CD4-positive, alpha-beta T cell (primary cell): Measurements from ENCODE around the gene CCDC183. TPM values are rescaled to one million over a fixed set of nuclear protein-coding genes. Genes with fewer than 3 reads are reported as not detected.
A peak's percentile ranks its signal among the peaks of the same experiment; 100 is the strongest.

Experiments used
- ATAC-seq: fragments of 200-7000 bp; cut with Tn5 transposase; one replicate; pipeline ENCODE4 v1.10.0; 2022; ENCODE audit warnings: mild to moderate bottlenecking; ENCODE audit not compliant: poor library complexity
- CTCF ChIA-PET: fragments of 350-600 bp; sonication (Branson Sonifier 250); formaldehyde crosslinking; loops from one replicate; lab custom pipeline; 2021; ENCODE audit warnings: antibody characterized with exemption, inconsistent platforms; lab: Charles Lee
- POLR2A ChIA-PET: fragments of 350-600 bp; sonication (Branson Sonifier 250); formaldehyde crosslinking; loops from one replicate; lab custom pipeline; 2021; ENCODE audit warnings: antibody characterized with exemption, inconsistent platforms; lab: Charles Lee
- DNase-seq, 14 experiments: peaks; one replicate each; pipeline ENCODE4 v3.0.0-alpha.2; 2013 to 2020; ENCODE audit warnings: mixed read lengths in 2 of 14
- H3K27ac ChIP-seq, 2 donors: one replicate each; pipeline versions ENCODE4 v1.5.1 to v1.7.0; 2013; ENCODE audit warnings: low read length in 2 of 2, low read depth in 1 of 2, mild to moderate bottlenecking in 1 of 2
- H3K27me3 ChIP-seq, 2 experiments: 1 replicate in 1 of 2; 2 replicates in 1 of 2; pipeline versions ENCODE4 v1.6.1 to v1.7.0; 2013; ENCODE audit warnings: low read length in 2 of 2, control low read depth in 1 of 2, mild to moderate bottlenecking in 1 of 2, moderate library complexity in 1 of 2; ENCODE audit not compliant: insufficient read depth in 2 of 2, control insufficient read depth in 1 of 2
- H3K36me3 ChIP-seq: one replicate; pipeline ENCODE4 v1.6.1; 2013; ENCODE audit warnings: low read length, control low read depth; ENCODE audit not compliant: insufficient read depth
- H3K4me1 ChIP-seq: one replicate; pipeline ENCODE4 v1.6.1; 2013; ENCODE audit warnings: low read length, control low read depth; ENCODE audit not compliant: insufficient read depth
- H3K4me3 ChIP-seq: one replicate; pipeline ENCODE4 v1.5.1; 2013; ENCODE audit warnings: mild to moderate bottlenecking, low read length, moderate library complexity
- H3K9me3 ChIP-seq, 2 experiments: 1 replicate in 1 of 2; 2 replicates in 1 of 2; pipeline versions ENCODE4 v1.6.1 to v1.7.0; 2013; ENCODE audit warnings: low read length in 2 of 2, mild to moderate bottlenecking in 2 of 2, control low read depth in 1 of 2, moderate library complexity in 1 of 2; ENCODE audit not compliant: control insufficient read depth in 1 of 2, insufficient read depth in 1 of 2
- H3K27ac Mint-ChIP-seq: one replicate; pipeline ENCODE4 v1.8.0; 2020; ENCODE audit warnings: mixed read lengths
- H3K27me3 Mint-ChIP-seq: one replicate; pipeline ENCODE4 v1.8.0; 2021; ENCODE audit warnings: mixed read lengths
- H3K36me3 Mint-ChIP-seq: one replicate; pipeline ENCODE4 v1.8.0; 2021; ENCODE audit warnings: low read depth, mixed read lengths
- H3K4me1 Mint-ChIP-seq: one replicate; pipeline ENCODE4 v1.8.0; 2021; ENCODE audit warnings: low read depth, mixed read lengths
- H3K4me3 Mint-ChIP-seq: one replicate; pipeline ENCODE4 v1.8.0; 2020; ENCODE audit warnings: mild to moderate bottlenecking, mixed read lengths
- H3K9me3 Mint-ChIP-seq: one replicate; pipeline ENCODE4 v1.8.0; 2020; ENCODE audit warnings: mixed read lengths
- CTCF ChIP-seq: fragments of 200-600 bp; IDR thresholded peaks from one replicate; pipeline ENCODE4 v1.8.0; 2022; ENCODE audit warnings: antibody characterized with exemption, mild to moderate bottlenecking
- intact Hi-C, 2 experiments: fragments of 100-400 bp; cut with DNase I in 1 of 2; cut with micrococcal nuclease in 1 of 2; formaldehyde crosslinking; loops; one replicate each; pipeline versions ENCODE4 v1.15.1 to v1.9.0; 2023 to 2025; cut with DNase I, micrococcal nuclease
- total RNA-seq, 174 experiments: library from RNA in 2 of 174; stranded (reverse) in 2 of 174; gene quantifications; one replicate each; pipeline ENCODE4 v1.2.3 and lab custom pipeline; 2021 to 2026

CCDC183 gene
- total RNA-seq, 2 experiments from 2014 or later: 3.0 to 4.6 TPM

GRCh38 chr9:136850866-136851775 lies 55.0 kb downstream of the CCDC183 start:
- H3K27ac ChIP-seq: no peak overlapping the region
- Mint-ChIP-seq H3K27me3 (peaks cover 16% of the 10 kb centered on the region), H3K4me1 (peaks cover 10% of the 10 kb centered on the region), H3K36me3 (peaks cover 8% of the 10 kb centered on the region), H3K4me3 (peak overlapping the region; percentile 38), H3K27ac (no peak overlapping the region), H3K9me3 (no peaks in the 10 kb centered on the region)
- H3K9me3 ChIP-seq: peaks cover 0 to 15% of the 10 kb centered on the region in 2 experiments
- peaks cover 10% of the 10 kb centered on the region for H3K36me3 ChIP-seq
- H3K4me1 ChIP-seq: peaks cover 38% of the 10 kb centered on the region
- ChIA-PET POLR2A (interaction anchor here (1.2 kb wide), 1 partner anchor 9 kb away, joined by 4 read pairs; the partner anchor contains the start of gene AJM1), CTCF (no interaction called here)
- H3K27me3 ChIP-seq: peaks cover 4 to 12% of the 10 kb centered on the region in 2 experiments
- intact Hi-C loops: no loop called here
- no peak for TF ChIP-seq CTCF
- H3K4me3 ChIP-seq: no peak overlapping the region
- no peak for DNase-seq
- no peak for ATAC-seq

- peaks cover 4 to 10% of the 10 kb centered on the region in 2 experiments for H3K27me3 ChIP-seq
- Mint-ChIP-seq H3K4me1 (peaks cover 10% of the 10 kb centered on the region), H3K27me3 (peaks cover 12% of the 10 kb centered on the region), H3K4me3 (peak within 1 kb of the TSS; percentile 38), H3K27ac (no peak within 1 kb of the TSS), H3K36me3 (peaks cover 8% of the 10 kb centered on the region), H3K9me3 (no peaks in the 10 kb centered on the region)
- ChIA-PET CTCF (no interaction called here), POLR2A (interaction anchor here (1.2 kb wide), 1 partner anchor 10 kb away, joined by 4 read pairs; the partner anchor contains the start of gene AJM1)
- peaks cover 0 to 11% of the 10 kb centered on the region in 2 experiments for H3K9me3 ChIP-seq
- peaks cover 31% of the 10 kb centered on the region for H3K4me1 ChIP-seq
- ATAC-seq (no peak), DNase-seq (peak in 1 of 14 experiments; percentile 26)
- no peak within 1 kb of the TSS for H3K4me3 ChIP-seq
- intact Hi-C loops: no loop called here
- TF ChIP-seq CTCF: no peak
- no peak within 1 kb of the TSS for H3K27ac ChIP-seq
- peaks cover 10% of the 10 kb centered on the region for H3K36me3 ChIP-seq
Measured at GRCh38 chr9:136851941-136852663, 56.0 kb downstream of the CCDC183 start, which contains the start of gene MAMDC4. Gene MAMDC4, plus strand, starts transcription at chr9:136852346. Its CDS starts 71 bp downstream, at chr9:136852417.
